ENCODE results near the gene DDX21. TPM values are rescaled to one million over a fixed set of nuclear protein-coding genes. Genes with fewer than 3 reads are reported as not detected.

DDX21 gene
- total and polyA plus RNA-seq, 2 donors (not counting 3 experiments of a cell fraction or from before 2014, with no cell fraction given): 33.4 to 98.1 TPM

DNA sequence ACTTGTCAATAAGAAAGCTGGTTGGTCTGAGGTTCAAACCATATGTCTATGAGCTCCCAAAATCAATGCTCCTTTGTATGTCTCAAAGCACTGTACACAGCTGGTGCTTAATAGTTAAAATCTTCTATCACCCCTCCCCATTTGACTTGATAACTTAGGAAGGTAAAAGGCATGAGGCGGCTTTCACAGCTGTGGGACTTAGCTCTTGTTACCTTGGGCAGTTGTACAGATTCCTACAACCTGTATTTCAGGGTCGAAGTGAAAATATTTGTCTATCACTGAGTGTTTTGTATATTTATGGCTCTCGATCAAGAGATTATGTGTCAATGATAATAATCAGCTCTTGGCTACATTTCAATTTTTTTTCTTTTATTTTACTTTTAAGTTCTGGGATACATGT lies 31.6 kb downstream of the DDX21 start:
- Histone ChIP-seq H2AFZ (ENCODE audit: low read depth, low read length) (no peak overlapping the region), H3K79me2 (ENCODE audit: control insufficient read depth, insufficient read depth, low read length) (peaks cover 38% of the 10 kb centered on the region), H3K9ac (replicated peaks; ENCODE audit: extremely low read depth, insufficient read depth, low read length) (no peak overlapping the region), H3K36me3 (ENCODE audit: control insufficient read depth in 2 of 2, extremely low read depth in 1 of 2, insufficient read depth in 2 of 2, low read length in 2 of 2) (peaks cover 3 to 10% of the 10 kb centered on the region in 2 experiments), H3K4me1 (ENCODE audit: control insufficient read depth, extremely low read depth, insufficient read depth, low read length) (peaks cover 20% of the 10 kb centered on the region), H3K9me3 (replicated peaks; ENCODE audit: control insufficient read depth, insufficient read depth, low read length) (no peaks in the 10 kb centered on the region), H4K20me1 (replicated peaks; ENCODE audit: control insufficient read depth, extremely low read depth, insufficient read depth, low read length) (no peaks in the 10 kb centered on the region), H3K27ac (ENCODE audit: insufficient read depth, low read depth, low read length) (no peak overlapping the region), H3K9me1 (replicated peaks; ENCODE audit: control insufficient read depth, extremely low read depth, insufficient read depth, low read length) (no peaks in the 10 kb centered on the region), H3K27me3 (ENCODE audit: control insufficient read depth in 2 of 2, insufficient read depth in 2 of 2, low read length in 2 of 2) (no peaks in the 10 kb centered on the region), H3K4me3 (replicated peaks in 1 of 3; ENCODE audit: insufficient read depth in 1 of 3, low read depth in 1 of 3, low read length in 3 of 3) (no peak overlapping the region), H3K4me2 (ENCODE audit: insufficient read depth, low read length) (no peak overlapping the region)
- DNase-seq (ENCODE audit: low read depth, low spot score) (no peak), FAIRE-seq (no peak)
- no TSS peak for BruUV-seq (replicated peaks)
- intact Hi-C loops (cut with micrococcal nuclease) (loop anchor here (1.0 to 2.0 kb wide), 3 partner anchors 106 to 235 kb away; no protein-coding TSS in a partner anchor), dilution Hi-C loops (cut with MboI; ENCODE audit: extremely low pct_ligation_motif_present, low sequenced_read_pairs) (no loop called here)
- ChIA-PET POLR2A (no interaction called here), CTCF (interaction anchor here (0.8 to 2.0 kb wide), 4 partner anchors 14 to 421 kb away, joined by 3 to 10 read pairs (median 3); partner anchors contain the start of gene DDX21)
- no peak for TF ChIP-seq FOS (IDR thresholded peaks at IDR 0.05; ENCODE audit: borderline replicate concordance, insufficient read depth, low read length)
- no peak for TF ChIP-seq EZH2 (IDR thresholded peaks at IDR 0.05; ENCODE audit: borderline replicate concordance, low read depth, low read length, severe bottlenecking)
- TF ChIP-seq MYC (IDR thresholded peaks at IDR 0.05; ENCODE audit: low read depth, low read length): no peak
- TF ChIP-seq GATA2 (IDR thresholded peaks at IDR 0.05; ENCODE audit: insufficient read depth, insufficient read length, low read depth, low read length): no peak
- TF ChIP-seq, protein P1, sequence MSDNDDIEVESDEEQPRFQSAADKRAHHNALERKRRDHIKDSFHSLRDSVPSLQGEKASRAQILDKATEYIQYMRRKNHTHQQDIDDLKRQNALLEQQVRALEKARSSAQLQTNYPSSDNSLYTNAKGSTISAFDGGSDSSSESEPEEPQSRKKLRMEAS (IDR thresholded peaks at IDR 0.05; ENCODE audit: insufficient read depth, insufficient read length): no peak
- TF ChIP-seq POLR2A (IDR thresholded peaks at IDR 0.05; ENCODE audit: low read depth, low read length): no peak
- TF ChIP-seq JUN (IDR thresholded peaks at IDR 0.05; ENCODE audit: borderline replicate concordance, insufficient read depth, insufficient read length, low read depth): no peak
- TF ChIP-seq, protein P2, sequence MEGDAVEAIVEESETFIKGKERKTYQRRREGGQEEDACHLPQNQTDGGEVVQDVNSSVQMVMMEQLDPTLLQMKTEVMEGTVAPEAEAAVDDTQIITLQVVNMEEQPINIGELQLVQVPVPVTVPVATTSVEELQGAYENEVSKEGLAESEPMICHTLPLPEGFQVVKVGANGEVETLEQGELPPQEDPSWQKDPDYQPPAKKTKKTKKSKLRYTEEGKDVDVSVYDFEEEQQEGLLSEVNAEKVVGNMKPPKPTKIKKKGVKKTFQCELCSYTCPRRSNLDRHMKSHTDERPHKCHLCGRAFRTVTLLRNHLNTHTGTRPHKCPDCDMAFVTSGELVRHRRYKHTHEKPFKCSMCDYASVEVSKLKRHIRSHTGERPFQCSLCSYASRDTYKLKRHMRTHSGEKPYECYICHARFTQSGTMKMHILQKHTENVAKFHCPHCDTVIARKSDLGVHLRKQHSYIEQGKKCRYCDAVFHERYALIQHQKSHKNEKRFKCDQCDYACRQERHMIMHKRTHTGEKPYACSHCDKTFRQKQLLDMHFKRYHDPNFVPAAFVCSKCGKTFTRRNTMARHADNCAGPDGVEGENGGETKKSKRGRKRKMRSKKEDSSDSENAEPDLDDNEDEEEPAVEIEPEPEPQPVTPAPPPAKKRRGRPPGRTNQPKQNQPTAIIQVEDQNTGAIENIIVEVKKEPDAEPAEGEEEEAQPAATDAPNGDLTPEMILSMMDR (IDR thresholded peaks at IDR 0.05; ENCODE audit: extremely low read depth in 1 of 2, insufficient read depth in 1 of 2, low read depth in 1 of 2, low read length in 2 of 2): no peak
- no peak for TF ChIP-seq POLR2AphosphoS5 (IDR thresholded peaks at IDR 0.05; ENCODE audit: insufficient read depth, low read depth, low read length)

Data from endothelial cell of umbilical vein (primary cell).